GM19099 (cell line): ENCODE results near the gene DLX3.

Experiments used
- POLR2A ChIP-seq: IDR thresholded peaks from 3 replicates; pipeline ENCODE4 v1.6.1; 2011; ENCODE audit warnings: low read depth; ENCODE audit not compliant: insufficient read length; ENCODE audit errors: extremely low read depth

Gene DLX3

GRCh38 chr17:49942947-49943346, 52.1 kb downstream of the DLX3 start:
- no peak for TF ChIP-seq POLR2A

GRCh38 chr17:49941427-49941826, 53.6 kb downstream of the DLX3 start:
- TF ChIP-seq POLR2A: no peak
